Measurements from ENCODE around the gene NAGPA. TPM values are rescaled to one million over a fixed set of nuclear protein-coding genes. Genes with fewer than 3 reads are reported as not detected.

The NAGPA gene
- total RNA-seq, 1 experiment from 2014 or later: 12.5 TPM

DNA sequence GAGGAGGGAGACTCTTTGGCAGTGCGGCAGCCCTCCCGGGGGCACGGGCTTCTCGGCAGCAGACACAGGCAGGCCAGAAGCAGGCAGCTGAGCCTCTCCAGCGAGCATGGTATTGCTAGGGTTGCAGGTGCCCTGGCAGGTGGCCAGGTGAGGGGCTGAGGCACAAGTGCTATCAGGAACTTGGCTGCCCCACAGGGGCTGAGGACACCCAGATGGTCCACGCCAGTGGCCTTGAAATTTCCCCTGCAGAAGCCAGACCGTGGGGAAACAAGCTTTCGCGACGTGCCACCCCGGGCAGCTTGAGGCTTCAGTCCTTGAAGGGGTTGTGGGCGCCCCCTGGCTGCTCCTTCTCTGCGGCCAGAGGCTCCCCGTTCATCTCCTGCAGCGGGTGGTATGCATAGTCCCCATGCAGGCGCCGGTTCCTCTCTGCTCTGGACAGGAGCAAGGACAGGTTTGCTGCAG lies 8.5 kb downstream of the NAGPA start:
- POLR2A ChIA-PET: interaction anchor here (0.6 to 1.2 kb wide), 4 partner anchors 9 to 67 kb away, joined by 3 read pairs; partner anchors contain the start of genes NAGPA and SEC14L5
- TF ChIP-seq, protein P1, sequence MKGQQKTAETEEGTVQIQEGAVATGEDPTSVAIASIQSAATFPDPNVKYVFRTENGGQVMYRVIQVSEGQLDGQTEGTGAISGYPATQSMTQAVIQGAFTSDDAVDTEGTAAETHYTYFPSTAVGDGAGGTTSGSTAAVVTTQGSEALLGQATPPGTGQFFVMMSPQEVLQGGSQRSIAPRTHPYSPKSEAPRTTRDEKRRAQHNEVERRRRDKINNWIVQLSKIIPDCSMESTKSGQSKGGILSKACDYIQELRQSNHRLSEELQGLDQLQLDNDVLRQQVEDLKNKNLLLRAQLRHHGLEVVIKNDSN (CRISPR knock-in tag; IDR thresholded peaks at IDR 0.05): no peak
- TF ChIP-seq, protein P2, sequence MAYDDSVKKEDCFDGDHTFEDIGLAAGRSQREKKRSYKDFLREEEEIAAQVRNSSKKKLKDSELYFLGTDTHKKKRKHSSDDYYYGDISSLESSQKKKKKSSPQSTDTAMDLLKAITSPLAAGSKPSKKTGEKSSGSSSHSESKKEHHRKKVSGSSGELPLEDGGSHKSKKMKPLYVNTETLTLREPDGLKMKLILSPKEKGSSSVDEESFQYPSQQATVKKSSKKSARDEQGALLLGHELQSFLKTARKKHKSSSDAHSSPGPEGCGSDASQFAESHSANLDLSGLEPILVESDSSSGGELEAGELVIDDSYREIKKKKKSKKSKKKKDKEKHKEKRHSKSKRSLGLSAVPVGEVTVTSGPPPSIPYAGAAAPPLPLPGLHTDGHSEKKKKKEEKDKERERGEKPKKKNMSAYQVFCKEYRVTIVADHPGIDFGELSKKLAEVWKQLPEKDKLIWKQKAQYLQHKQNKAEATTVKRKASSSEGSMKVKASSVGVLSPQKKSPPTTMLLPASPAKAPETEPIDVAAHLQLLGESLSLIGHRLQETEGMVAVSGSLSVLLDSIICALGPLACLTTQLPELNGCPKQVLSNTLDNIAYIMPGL (CRISPR knock-in tag; IDR thresholded peaks at IDR 0.05): 0 out of 2 replicates have a peak, but pooled peaks have one; percentile 41
- TF ChIP-seq ATF1 (CRISPR knock-in tag; IDR thresholded peaks at IDR 0.05) (no peak), SMAD4 (CRISPR knock-in tag; IDR thresholded peaks at IDR 0.05) (no peak)
- TF ChIP-seq, protein P3, sequence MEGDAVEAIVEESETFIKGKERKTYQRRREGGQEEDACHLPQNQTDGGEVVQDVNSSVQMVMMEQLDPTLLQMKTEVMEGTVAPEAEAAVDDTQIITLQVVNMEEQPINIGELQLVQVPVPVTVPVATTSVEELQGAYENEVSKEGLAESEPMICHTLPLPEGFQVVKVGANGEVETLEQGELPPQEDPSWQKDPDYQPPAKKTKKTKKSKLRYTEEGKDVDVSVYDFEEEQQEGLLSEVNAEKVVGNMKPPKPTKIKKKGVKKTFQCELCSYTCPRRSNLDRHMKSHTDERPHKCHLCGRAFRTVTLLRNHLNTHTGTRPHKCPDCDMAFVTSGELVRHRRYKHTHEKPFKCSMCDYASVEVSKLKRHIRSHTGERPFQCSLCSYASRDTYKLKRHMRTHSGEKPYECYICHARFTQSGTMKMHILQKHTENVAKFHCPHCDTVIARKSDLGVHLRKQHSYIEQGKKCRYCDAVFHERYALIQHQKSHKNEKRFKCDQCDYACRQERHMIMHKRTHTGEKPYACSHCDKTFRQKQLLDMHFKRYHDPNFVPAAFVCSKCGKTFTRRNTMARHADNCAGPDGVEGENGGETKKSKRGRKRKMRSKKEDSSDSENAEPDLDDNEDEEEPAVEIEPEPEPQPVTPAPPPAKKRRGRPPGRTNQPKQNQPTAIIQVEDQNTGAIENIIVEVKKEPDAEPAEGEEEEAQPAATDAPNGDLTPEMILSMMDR (IDR thresholded peaks at IDR 0.05): peak; percentile 45; the same call in 1 of the 2 replicates
- no peaks in the 10 kb centered on the region for H3K9me3 Mint-ChIP-seq
- CTCF ChIA-PET: interaction anchor here (0.6 to 3.4 kb wide), 35 partner anchors 11 to 1919 kb away, joined by 3 to 52 read pairs (median 4); partner anchors contain the start of genes ANKS3, DNAAF8, EEF2KMT and NAGPA
- H3K36me3 Mint-ChIP-seq: no peaks in the 10 kb centered on the region
- H3K27me3 Mint-ChIP-seq (ENCODE audit: low read depth): no peaks in the 10 kb centered on the region
- ATAC-seq (peak; percentile 93), DNase-seq (ENCODE audit: low spot score) (peak; percentile 85)
- H3K4me1 Mint-ChIP-seq: no peaks in the 10 kb centered on the region
- H3K4me3 Mint-ChIP-seq: no peak overlapping the region
- no peak overlapping the region for H3K27ac Mint-ChIP-seq

DNA sequence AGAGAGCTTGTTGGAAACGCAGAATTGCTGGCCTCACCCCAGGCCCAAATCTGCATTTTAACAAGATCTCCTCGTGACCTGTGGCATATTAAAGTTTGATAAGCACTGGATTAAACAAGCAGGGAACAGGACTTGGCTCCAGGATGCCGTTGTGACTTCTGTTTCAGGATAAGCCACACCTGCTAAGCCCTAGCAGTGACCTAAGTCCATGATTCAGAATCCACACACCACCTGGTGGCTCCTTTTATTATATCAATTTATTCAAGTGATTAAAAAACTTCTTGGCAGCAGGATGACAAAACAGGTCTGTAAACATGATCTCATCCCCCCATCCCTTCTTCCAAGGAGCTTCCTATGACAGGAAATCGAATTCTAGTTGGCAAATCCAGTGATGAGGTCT lies 9.1 kb downstream of the NAGPA start:
- Mint-ChIP-seq H3K36me3 (no peaks in the 10 kb centered on the region), H3K4me1 (no peaks in the 10 kb centered on the region), H3K27ac (no peak overlapping the region), H3K4me3 (no peak overlapping the region), H3K9me3 (no peaks in the 10 kb centered on the region), H3K27me3 (ENCODE audit: low read depth) (no peaks in the 10 kb centered on the region)
- no peak for ATAC-seq
- POLR2A ChIA-PET: interaction anchor here (0.6 to 1.2 kb wide), 4 partner anchors 9 to 67 kb away, joined by 3 read pairs; partner anchors contain the start of genes NAGPA and SEC14L5
- TF ChIP-seq SP1 (CRISPR knock-in tag; conservative IDR thresholded peaks at IDR 0.05) (no peak), ESRRA (CRISPR knock-in tag; IDR thresholded peaks at IDR 0.05; ENCODE audit: borderline replicate concordance) (no peak), JAZF1 (CRISPR knock-in tag; IDR thresholded peaks at IDR 0.05) (no peak), ZBTB21 (CRISPR knock-in tag; IDR thresholded peaks at IDR 0.05; ENCODE audit: borderline replicate concordance) (no peak), ZNF263 (CRISPR knock-in tag; IDR thresholded peaks at IDR 0.05; ENCODE audit: low read depth) (no peak), SMAD3 (CRISPR knock-in tag; IDR thresholded peaks at IDR 0.05; ENCODE audit: borderline replicate concordance) (no peak), NR1H2 (CRISPR knock-in tag; IDR thresholded peaks at IDR 0.05) (no peak), CREB1 (CRISPR knock-in tag; IDR thresholded peaks at IDR 0.05) (no peak), ZNF317 (CRISPR knock-in tag; IDR thresholded peaks at IDR 0.05; ENCODE audit: borderline replicate concordance, low read depth) (no peak), CBFB (CRISPR knock-in tag; IDR thresholded peaks at IDR 0.05; ENCODE audit: low read depth) (no peak), ZNF396 (CRISPR knock-in tag; IDR thresholded peaks at IDR 0.05; ENCODE audit: borderline replicate concordance) (no peak), NFYB (CRISPR knock-in tag; conservative IDR thresholded peaks at IDR 0.05; ENCODE audit: low read depth) (no peak), TEAD4 (CRISPR knock-in tag; IDR thresholded peaks at IDR 0.05) (no peak)
- TF ChIP-seq, protein P1 (CRISPR knock-in tag; IDR thresholded peaks at IDR 0.05): no peak
- TF ChIP-seq, protein P4, sequence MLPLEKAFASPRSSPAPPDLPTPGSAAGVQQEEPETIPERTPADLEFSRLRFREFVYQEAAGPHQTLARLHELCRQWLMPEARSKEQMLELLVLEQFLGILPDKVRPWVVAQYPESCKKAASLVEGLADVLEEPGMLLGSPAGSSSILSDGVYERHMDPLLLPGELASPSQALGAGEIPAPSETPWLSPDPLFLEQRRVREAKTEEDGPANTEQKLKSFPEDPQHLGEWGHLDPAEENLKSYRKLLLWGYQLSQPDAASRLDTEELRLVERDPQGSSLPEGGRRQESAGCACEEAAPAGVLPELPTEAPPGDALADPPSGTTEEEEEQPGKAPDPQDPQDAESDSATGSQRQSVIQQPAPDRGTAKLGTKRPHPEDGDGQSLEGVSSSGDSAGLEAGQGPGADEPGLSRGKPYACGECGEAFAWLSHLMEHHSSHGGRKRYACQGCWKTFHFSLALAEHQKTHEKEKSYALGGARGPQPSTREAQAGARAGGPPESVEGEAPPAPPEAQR (CRISPR knock-in tag; IDR thresholded peaks at IDR 0.05): no peak
- TF ChIP-seq, protein P2 (CRISPR knock-in tag; IDR thresholded peaks at IDR 0.05): no peak
- CTCF ChIA-PET: interaction anchor here (0.6 to 3.4 kb wide), 36 partner anchors 11 to 1837 kb away, joined by 3 to 52 read pairs (median 4); partner anchors contain the start of genes ANKS3, DNAAF8, EEF2KMT and NAGPA
- DNase-seq (ENCODE audit: low spot score): no peak

All from WTC11 (cell line).